Vagina (tissue), 2 donors: ENCODE data around the gene CD300LB.

Source experiments
- POLR2A ChIP-seq, 2 donors: fragments of 450-650 bp; IDR thresholded peaks; one replicate each; pipeline ENCODE4 v1.6.1; 2017; ENCODE audit warnings: antibody characterized with exemption in 2 of 2, mild to moderate bottlenecking in 2 of 2, moderate library complexity in 2 of 2
- POLR2AphosphoS5 ChIP-seq, 2 donors: sonication (generic); formaldehyde crosslinking; IDR thresholded peaks; one replicate each; pipeline ENCODE4 v1.9.0; 2017; ENCODE audit warnings: antibody characterized with exemption in 2 of 2, mild to moderate bottlenecking in 2 of 2, low read depth in 1 of 2; ENCODE audit not compliant: insufficient read depth in 1 of 2
- TF ChIP-seq, protein P1 (sequence below), 3 experiments: fragments of 450-650 bp in 2 of 3; fragments of 200-600 bp in 1 of 3; sonication (generic) in 1 of 3; IDR thresholded peaks; one replicate each; pipeline ENCODE4 v1.5.1; 2017 to 2019; ENCODE audit warnings: antibody characterized with exemption in 3 of 3, mild to moderate bottlenecking in 2 of 3, moderate library complexity in 2 of 3

- TF ChIP-seq, protein P1, sequence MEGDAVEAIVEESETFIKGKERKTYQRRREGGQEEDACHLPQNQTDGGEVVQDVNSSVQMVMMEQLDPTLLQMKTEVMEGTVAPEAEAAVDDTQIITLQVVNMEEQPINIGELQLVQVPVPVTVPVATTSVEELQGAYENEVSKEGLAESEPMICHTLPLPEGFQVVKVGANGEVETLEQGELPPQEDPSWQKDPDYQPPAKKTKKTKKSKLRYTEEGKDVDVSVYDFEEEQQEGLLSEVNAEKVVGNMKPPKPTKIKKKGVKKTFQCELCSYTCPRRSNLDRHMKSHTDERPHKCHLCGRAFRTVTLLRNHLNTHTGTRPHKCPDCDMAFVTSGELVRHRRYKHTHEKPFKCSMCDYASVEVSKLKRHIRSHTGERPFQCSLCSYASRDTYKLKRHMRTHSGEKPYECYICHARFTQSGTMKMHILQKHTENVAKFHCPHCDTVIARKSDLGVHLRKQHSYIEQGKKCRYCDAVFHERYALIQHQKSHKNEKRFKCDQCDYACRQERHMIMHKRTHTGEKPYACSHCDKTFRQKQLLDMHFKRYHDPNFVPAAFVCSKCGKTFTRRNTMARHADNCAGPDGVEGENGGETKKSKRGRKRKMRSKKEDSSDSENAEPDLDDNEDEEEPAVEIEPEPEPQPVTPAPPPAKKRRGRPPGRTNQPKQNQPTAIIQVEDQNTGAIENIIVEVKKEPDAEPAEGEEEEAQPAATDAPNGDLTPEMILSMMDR (IDR thresholded peaks at IDR 0.05) = no peak
- TF ChIP-seq POLR2A (IDR thresholded peaks at IDR 0.05) (no peak), POLR2AphosphoS5 (IDR thresholded peaks at IDR 0.05; ENCODE audit: insufficient read depth in 1 of 2, low read depth in 1 of 2) (no peak)
Observed at GRCh38 chr17:74536890-74537289, 5.6 kb upstream of the CD300LB start.
